H1 (cell line): Measurements from ENCODE around the gene LIPG.

ENCODE experiments used
- BCL11A ChIP-seq, 2 experiments: IDR thresholded peaks; one replicate each; pipeline ENCODE4 v1.6.1; 2011; ENCODE audit warnings: low read depth in 2 of 2, low read length in 2 of 2, mild to moderate bottlenecking in 2 of 2
- EZH2 ChIP-seq: fragments of 200-600 bp; sonication (generic); IDR thresholded peaks from 2 replicates; pipeline ENCODE4 v1.7.1; 2012; ENCODE audit warnings: low read depth, mild to moderate bottlenecking, moderate library complexity, low read length, inconsistent platforms; ENCODE audit not compliant: severe bottlenecking
- FOSL1 ChIP-seq: IDR thresholded peaks from 2 replicates; pipeline ENCODE4 v1.6.1; 2011; ENCODE audit warnings: mild to moderate bottlenecking, low read depth, low read length, moderate library complexity; ENCODE audit not compliant: insufficient read depth
- JUND ChIP-seq: IDR thresholded peaks from 2 replicates; pipeline ENCODE4 v1.6.1; 2011; ENCODE audit warnings: mild to moderate bottlenecking, improper control_type of control experiment, low read length
- POLR2AphosphoS5 ChIP-seq: IDR thresholded peaks from 2 replicates; pipeline ENCODE4 v1.6.1; 2011; ENCODE audit warnings: low read depth, low read length
- RAD21 ChIP-seq, 2 experiments: IDR thresholded peaks in 1 of 2; conservative IDR thresholded peaks in 1 of 2; 2 replicates each; pipeline ENCODE4 v1.6.1; 2011; ENCODE audit warnings: low read depth in 2 of 2, low read length in 2 of 2, improper control_type of control experiment in 1 of 2, inconsistent platforms in 1 of 2, mild to moderate bottlenecking in 1 of 2, moderate library complexity in 1 of 2
- RXRA ChIP-seq: IDR thresholded peaks from 2 replicates; pipeline ENCODE4 v1.6.1; 2011; ENCODE audit warnings: low read depth, mild to moderate bottlenecking, low read length, moderate library complexity; ENCODE audit not compliant: insufficient read depth
- SIN3A ChIP-seq, 2 experiments: IDR thresholded peaks in 1 of 2; conservative IDR thresholded peaks in 1 of 2; 2 replicates each; pipeline ENCODE4 v1.6.1; 2011 to 2012; ENCODE audit warnings: low read length in 2 of 2, improper control_type of control experiment in 1 of 2, low read depth in 1 of 2, mild to moderate bottlenecking in 1 of 2
- SIX5 ChIP-seq: IDR thresholded peaks from 2 replicates; pipeline ENCODE4 v1.6.1; 2011; ENCODE audit warnings: mild to moderate bottlenecking, low read depth, low read length
- TBP ChIP-seq: IDR thresholded peaks from 2 replicates; pipeline ENCODE4 v1.6.1; 2011; ENCODE audit warnings: low read depth, low read length, improper control_type of control experiment
- ZNF274 ChIP-seq: IDR thresholded peaks from 2 replicates; pipeline ENCODE4 v1.7.0; 2012; ENCODE audit warnings: low read length, borderline replicate concordance; ENCODE audit errors: extremely low read depth
- TF ChIP-seq, protein P1 (sequence below), 3 experiments: IDR thresholded peaks; 1 replicate in 2 of 3; 2 replicates in 1 of 3; pipeline versions ENCODE4 v1.5.1 to v1.6.1; 2011; ENCODE audit warnings: low read length in 3 of 3, mild to moderate bottlenecking in 3 of 3, inconsistent platforms in 2 of 3, low read depth in 1 of 3, moderate library complexity in 1 of 3; ENCODE audit not compliant: insufficient read depth in 1 of 3; ENCODE audit errors: control extremely low read depth in 1 of 3
- TF ChIP-seq, protein P2 (sequence below): IDR thresholded peaks from 2 replicates; pipeline ENCODE4 v1.6.1; 2011; ENCODE audit warnings: low read depth, mild to moderate bottlenecking, low read length; ENCODE audit not compliant: insufficient read depth
- TF ChIP-seq, protein P3 (sequence below): IDR thresholded peaks from 2 replicates; pipeline ENCODE4 v1.6.1; 2012; ENCODE audit warnings: inconsistent platforms

DNA sequence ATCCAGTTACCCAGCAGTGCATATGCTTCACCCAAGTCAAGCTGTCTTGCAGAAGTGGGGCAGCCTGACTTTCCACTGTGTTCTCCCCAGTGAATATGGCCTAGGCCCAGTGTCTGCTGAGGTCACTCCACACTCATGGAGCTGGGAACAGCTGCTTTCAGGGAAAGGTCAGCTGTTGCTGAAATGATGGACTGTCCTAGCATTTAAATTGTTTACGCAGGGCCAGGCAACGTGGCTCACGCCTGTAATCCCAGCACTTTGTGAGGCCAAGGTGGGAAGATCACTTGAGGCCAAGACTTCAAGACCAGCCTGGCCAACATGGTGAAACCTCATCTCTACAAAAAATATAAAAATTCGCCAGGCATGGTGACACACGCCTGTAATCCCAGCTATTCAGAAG, 86.5 kb downstream of the LIPG start:
- TF ChIP-seq TBP (no peak), BCL11A (IDR thresholded peaks at IDR 0.05; ENCODE audit: low read depth in 2 of 2, low read length in 2 of 2) (no peak), RXRA (no peak), SIN3A (conservative IDR thresholded peaks at IDR 0.05 in 1 of 2, IDR thresholded peaks at IDR 0.05 in 1 of 2; ENCODE audit: low read depth in 1 of 2, low read length in 2 of 2) (no peak), RAD21 (IDR thresholded peaks at IDR 0.05 in 1 of 2, conservative IDR thresholded peaks at IDR 0.05 in 1 of 2; ENCODE audit: low read depth in 2 of 2, low read length in 2 of 2) (no peak), SIX5 (no peak), JUND (no peak), POLR2AphosphoS5 (no peak), ZNF274 (no peak), FOSL1 (no peak), EZH2 (no peak)
- TF ChIP-seq, protein P1, sequence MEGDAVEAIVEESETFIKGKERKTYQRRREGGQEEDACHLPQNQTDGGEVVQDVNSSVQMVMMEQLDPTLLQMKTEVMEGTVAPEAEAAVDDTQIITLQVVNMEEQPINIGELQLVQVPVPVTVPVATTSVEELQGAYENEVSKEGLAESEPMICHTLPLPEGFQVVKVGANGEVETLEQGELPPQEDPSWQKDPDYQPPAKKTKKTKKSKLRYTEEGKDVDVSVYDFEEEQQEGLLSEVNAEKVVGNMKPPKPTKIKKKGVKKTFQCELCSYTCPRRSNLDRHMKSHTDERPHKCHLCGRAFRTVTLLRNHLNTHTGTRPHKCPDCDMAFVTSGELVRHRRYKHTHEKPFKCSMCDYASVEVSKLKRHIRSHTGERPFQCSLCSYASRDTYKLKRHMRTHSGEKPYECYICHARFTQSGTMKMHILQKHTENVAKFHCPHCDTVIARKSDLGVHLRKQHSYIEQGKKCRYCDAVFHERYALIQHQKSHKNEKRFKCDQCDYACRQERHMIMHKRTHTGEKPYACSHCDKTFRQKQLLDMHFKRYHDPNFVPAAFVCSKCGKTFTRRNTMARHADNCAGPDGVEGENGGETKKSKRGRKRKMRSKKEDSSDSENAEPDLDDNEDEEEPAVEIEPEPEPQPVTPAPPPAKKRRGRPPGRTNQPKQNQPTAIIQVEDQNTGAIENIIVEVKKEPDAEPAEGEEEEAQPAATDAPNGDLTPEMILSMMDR (IDR thresholded peaks at IDR 0.05; ENCODE audit: control extremely low read depth in 1 of 3, insufficient read depth in 1 of 3, low read depth in 1 of 3, low read length in 3 of 3), result no peak
- TF ChIP-seq, protein P2, sequence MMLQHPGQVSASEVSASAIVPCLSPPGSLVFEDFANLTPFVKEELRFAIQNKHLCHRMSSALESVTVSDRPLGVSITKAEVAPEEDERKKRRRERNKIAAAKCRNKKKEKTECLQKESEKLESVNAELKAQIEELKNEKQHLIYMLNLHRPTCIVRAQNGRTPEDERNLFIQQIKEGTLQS, result no peak
- TF ChIP-seq, protein P3, sequence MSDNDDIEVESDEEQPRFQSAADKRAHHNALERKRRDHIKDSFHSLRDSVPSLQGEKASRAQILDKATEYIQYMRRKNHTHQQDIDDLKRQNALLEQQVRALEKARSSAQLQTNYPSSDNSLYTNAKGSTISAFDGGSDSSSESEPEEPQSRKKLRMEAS, result no peak
